PC-3 (cell line): ENCODE measurements around the gene TNRC6B. TPM values are rescaled to one million over a fixed set of nuclear protein-coding genes. Genes with fewer than 3 reads are reported as not detected.

Experiments used
- ATAC-seq: fragments of 200-7000 bp; cut with Tn5 transposase; 2 replicates; pipeline ENCODE4 v1.9.1; 2020; ENCODE audit warnings: mild to moderate bottlenecking, moderate library complexity
- BruUV-seq: library from RNA; stranded (reverse); fragments of 400-500 nt; replicated peaks from 2 replicates; lab custom pipeline; 2021; lab: Mats Ljungman, UMichigan
- CTCF ChIA-PET: fragments of 300-600 bp; sonication (Branson Sonifier 250); formaldehyde crosslinking; loops from one replicate; lab custom pipeline; 2022; ENCODE audit warnings: antibody characterized with exemption; lab: Charles Lee
- POLR2A ChIA-PET: fragments of 300-600 bp; sonication (Branson Sonifier 250); formaldehyde crosslinking; loops from one replicate; lab custom pipeline; 2022; ENCODE audit warnings: antibody characterized with exemption; ENCODE audit not compliant: unreplicated experiment; lab: Charles Lee
- DNase-seq: peaks from one replicate; pipeline ENCODE4 v3.0.0-alpha.2; 2015
- H2AFZ ChIP-seq: fragments of 300-600 bp; sonication (generic); 2 replicates; pipeline ENCODE4 v1.6.0; 2016; ENCODE audit warnings: antibody characterized with exemption, low read length
- H3F3A ChIP-seq: fragments of 300-600 bp; sonication (generic); one replicate; pipeline ENCODE4 v1.6.0; 2017; ENCODE audit warnings: antibody characterized with exemption, low read length, control low read depth, mild to moderate bottlenecking; ENCODE audit not compliant: unreplicated experiment
- H3K27ac ChIP-seq: fragments of 300-600 bp; sonication (generic); 2 replicates; pipeline ENCODE4 v1.5.1; 2016; ENCODE audit warnings: mild to moderate bottlenecking, low read length
- H3K27me3 ChIP-seq: fragments of 300-600 bp; sonication (generic); 2 replicates; pipeline ENCODE4 v1.6.1; 2016; ENCODE audit warnings: low read length, mixed read lengths
- H3K36me3 ChIP-seq: fragments of 300-600 bp; sonication (generic); 2 replicates; pipeline ENCODE4 v1.6.1; 2016; ENCODE audit warnings: low read depth, mixed run types, low read length, mixed read lengths
- H3K4me1 ChIP-seq: fragments of 300-600 bp; sonication (generic); 2 replicates; pipeline ENCODE4 v1.5.1; 2016; ENCODE audit warnings: low read length; ENCODE audit not compliant: insufficient read depth
- H3K4me2 ChIP-seq: fragments of 300-600 bp; sonication (generic); 2 replicates; pipeline ENCODE4 v1.6.0; 2016; ENCODE audit warnings: low read length
- H3K4me3 ChIP-seq: fragments of 300-600 bp; sonication (generic); 2 replicates; pipeline ENCODE4 v1.5.1; 2016; ENCODE audit warnings: mild to moderate bottlenecking, low read length, mixed read lengths
- H3K79me2 ChIP-seq: fragments of 300-600 bp; sonication (generic); 2 replicates; pipeline ENCODE4 v1.6.1; 2017; ENCODE audit warnings: low read length, mixed read lengths
- H3K9ac ChIP-seq: fragments of 300-600 bp; sonication (generic); 2 replicates; pipeline ENCODE4 v1.6.0; 2016; ENCODE audit warnings: mild to moderate bottlenecking, low read length
- H3K9me2 ChIP-seq: fragments of 300-600 bp; sonication (generic); replicated peaks from 2 replicates; pipeline ENCODE4 v1.6.1; 2016; ENCODE audit warnings: mixed run types, low read length, mixed read lengths
- H3K9me3 ChIP-seq: fragments of 300-600 bp; sonication (generic); 2 replicates; pipeline ENCODE4 v1.6.1; 2016; ENCODE audit warnings: low read length, mixed read lengths
- H4K20me1 ChIP-seq: fragments of 300-600 bp; sonication (generic); 2 replicates; pipeline ENCODE4 v1.6.1; 2016; ENCODE audit warnings: low read length, mixed read lengths
- EZH2 ChIP-seq: fragments of 300-600 bp; sonication (generic); IDR thresholded peaks from one replicate; pipeline ENCODE4 v1.6.1; 2017; ENCODE audit warnings: antibody characterized with exemption, mild to moderate bottlenecking, low read length; ENCODE audit not compliant: unreplicated experiment
- EZH2phosphoT487 ChIP-seq: fragments of 300-600 bp; sonication (generic); IDR thresholded peaks from 2 replicates; pipeline ENCODE4 v1.6.1; 2018; ENCODE audit warnings: mild to moderate bottlenecking, antibody characterized with exemption, low read length, borderline replicate concordance
- intact Hi-C: fragments of 100-400 bp; cut with micrococcal nuclease; formaldehyde crosslinking; loops from 2 replicates; pipeline ENCODE4 v1.9.0; 2023
- total RNA-seq: library from RNA; depleted of rRNA; stranded (reverse); fragments of >200 nt; gene quantifications from 2 replicates; pipeline ENCODE4 v1.2.3, GENCODE V29; 2014
- TF ChIP-seq, protein P1 (sequence below): fragments of 300-600 bp; sonication (generic); conservative IDR thresholded peaks from 2 replicates; pipeline ENCODE4 v1.5.1; 2017; ENCODE audit warnings: antibody characterized with exemption, low read depth, mild to moderate bottlenecking, low read length

The TNRC6B gene
- total RNA-seq, 1 experiment from 2014 or later = 21.3 TPM

DNA sequence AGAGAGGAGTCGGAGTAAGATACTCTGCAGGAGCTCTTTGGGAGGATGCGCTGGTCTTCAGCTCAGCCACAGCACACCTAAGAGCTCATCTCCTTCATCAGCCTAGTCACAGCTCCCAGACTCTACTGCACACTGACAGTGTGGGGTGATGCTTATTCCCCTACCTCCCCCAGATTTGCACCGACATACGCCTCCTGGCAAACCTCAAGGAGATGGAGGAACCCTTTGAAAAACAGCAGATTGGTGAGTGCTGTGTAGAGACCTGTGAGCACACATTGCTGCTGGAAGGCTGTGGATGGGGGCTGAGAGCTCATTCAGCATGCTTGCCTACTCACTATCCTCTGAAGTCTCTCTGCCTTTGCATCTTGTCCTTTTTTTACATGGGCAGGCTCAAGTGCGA lies 183.4 kb downstream of the TNRC6B start:
- intact Hi-C loops = no loop called here
- Histone ChIP-seq H3K9me2 (no peaks in the 10 kb centered on the region), H3K79me2 (no peaks in the 10 kb centered on the region), H3F3A (no peaks in the 10 kb centered on the region), H4K20me1 (no peaks in the 10 kb centered on the region), H3K27me3 (no peaks in the 10 kb centered on the region), H3K9ac (no peak overlapping the region), H3K4me2 (no peak overlapping the region), H3K9me3 (no peaks in the 10 kb centered on the region), H3K27ac (no peak overlapping the region), H2AFZ (no peak overlapping the region), H3K4me3 (no peak overlapping the region), H3K4me1 (no peaks in the 10 kb centered on the region), H3K36me3 (peaks cover 49% of the 10 kb centered on the region)
- POLR2A ChIA-PET = no interaction called here
- no peak for TF ChIP-seq EZH2phosphoT487
- TF ChIP-seq, protein P1, sequence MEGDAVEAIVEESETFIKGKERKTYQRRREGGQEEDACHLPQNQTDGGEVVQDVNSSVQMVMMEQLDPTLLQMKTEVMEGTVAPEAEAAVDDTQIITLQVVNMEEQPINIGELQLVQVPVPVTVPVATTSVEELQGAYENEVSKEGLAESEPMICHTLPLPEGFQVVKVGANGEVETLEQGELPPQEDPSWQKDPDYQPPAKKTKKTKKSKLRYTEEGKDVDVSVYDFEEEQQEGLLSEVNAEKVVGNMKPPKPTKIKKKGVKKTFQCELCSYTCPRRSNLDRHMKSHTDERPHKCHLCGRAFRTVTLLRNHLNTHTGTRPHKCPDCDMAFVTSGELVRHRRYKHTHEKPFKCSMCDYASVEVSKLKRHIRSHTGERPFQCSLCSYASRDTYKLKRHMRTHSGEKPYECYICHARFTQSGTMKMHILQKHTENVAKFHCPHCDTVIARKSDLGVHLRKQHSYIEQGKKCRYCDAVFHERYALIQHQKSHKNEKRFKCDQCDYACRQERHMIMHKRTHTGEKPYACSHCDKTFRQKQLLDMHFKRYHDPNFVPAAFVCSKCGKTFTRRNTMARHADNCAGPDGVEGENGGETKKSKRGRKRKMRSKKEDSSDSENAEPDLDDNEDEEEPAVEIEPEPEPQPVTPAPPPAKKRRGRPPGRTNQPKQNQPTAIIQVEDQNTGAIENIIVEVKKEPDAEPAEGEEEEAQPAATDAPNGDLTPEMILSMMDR = no peak
- TF ChIP-seq EZH2 = no peak
- no peak for DNase-seq
- no peak for ATAC-seq
- BruUV-seq = no TSS peak
- CTCF ChIA-PET = no interaction called here

DNA sequence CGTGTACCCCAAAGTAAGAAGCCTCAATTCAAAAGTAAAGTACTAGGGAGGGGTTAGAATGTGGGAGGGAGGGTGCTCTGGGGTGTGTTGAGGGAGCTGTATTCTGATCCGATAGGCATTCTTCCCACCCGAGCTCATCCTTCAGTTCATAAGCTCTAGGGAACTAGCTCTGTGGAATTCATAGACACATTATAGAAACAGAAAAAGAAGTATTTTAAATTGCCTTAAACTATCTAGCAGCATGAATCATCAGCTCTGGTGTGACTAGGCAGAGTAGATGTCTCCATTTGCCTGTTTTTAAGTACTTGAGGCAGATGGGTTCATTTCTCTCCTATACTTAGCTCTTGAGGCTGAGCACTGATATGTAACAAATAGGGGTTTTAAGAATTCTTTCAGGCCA lies 185.3 kb downstream of the TNRC6B start:
- ChIA-PET POLR2A (no interaction called here), CTCF (no interaction called here)
- H3K79me2 ChIP-seq = no peaks in the 10 kb centered on the region
- H3K36me3 ChIP-seq = peaks cover 56% of the 10 kb centered on the region
- H3K9ac ChIP-seq = no peak overlapping the region
- H3K4me3 ChIP-seq = no peak overlapping the region
- no peaks in the 10 kb centered on the region for H3K27me3 ChIP-seq
- no peaks in the 10 kb centered on the region for H3K9me2 ChIP-seq
- no peaks in the 10 kb centered on the region for H3K9me3 ChIP-seq
- ATAC-seq (no peak), DNase-seq (no peak)
- intact Hi-C loops = no loop called here
- TF ChIP-seq, protein P1 = no peak
- TF ChIP-seq EZH2 (no peak), EZH2phosphoT487 (no peak)
- no peaks in the 10 kb centered on the region for H4K20me1 ChIP-seq
- no peaks in the 10 kb centered on the region for H3F3A ChIP-seq
- no peak overlapping the region for H3K4me2 ChIP-seq
- H3K4me1 ChIP-seq = no peaks in the 10 kb centered on the region
- no peak overlapping the region for H2AFZ ChIP-seq
- BruUV-seq = no TSS peak
- H3K27ac ChIP-seq = no peak overlapping the region

DNA sequence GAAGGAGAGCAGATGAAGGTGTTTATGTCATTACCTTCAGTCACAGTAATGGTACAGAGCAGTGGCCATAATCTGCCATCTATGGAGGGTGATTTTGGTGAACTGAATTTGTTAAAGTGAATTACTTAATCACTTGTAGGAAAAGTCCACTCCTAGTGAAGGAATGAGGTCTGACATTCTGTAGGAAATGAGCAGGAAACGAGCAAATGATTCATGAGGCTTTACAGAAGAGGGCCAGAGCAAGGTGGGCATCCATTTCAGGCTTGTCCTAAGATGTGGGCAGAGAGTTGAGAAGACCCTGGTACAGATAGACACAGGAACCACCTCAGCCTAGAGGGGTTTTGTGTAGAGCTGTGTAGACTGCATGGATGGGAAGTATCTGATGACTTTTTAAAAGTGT lies 186.7 kb downstream of the TNRC6B start:
- no peak overlapping the region for H2AFZ ChIP-seq
- H3K9me2 ChIP-seq = no peaks in the 10 kb centered on the region
- H3K9me3 ChIP-seq = no peaks in the 10 kb centered on the region
- H3K4me3 ChIP-seq = no peak overlapping the region
- H3K27me3 ChIP-seq = no peaks in the 10 kb centered on the region
- H3K4me2 ChIP-seq = no peak overlapping the region
- no peaks in the 10 kb centered on the region for H4K20me1 ChIP-seq
- ChIA-PET POLR2A (no interaction called here), CTCF (no interaction called here)
- H3K9ac ChIP-seq = no peak overlapping the region
- no peaks in the 10 kb centered on the region for H3F3A ChIP-seq
- no peaks in the 10 kb centered on the region for H3K4me1 ChIP-seq
- TF ChIP-seq EZH2 = no peak
- TF ChIP-seq, protein P1 = no peak
- no peak for TF ChIP-seq EZH2phosphoT487
- intact Hi-C loops = no loop called here
- H3K36me3 ChIP-seq = peaks cover 45% of the 10 kb centered on the region
- DNase-seq = no peak
- BruUV-seq = no TSS peak
- no peak overlapping the region for H3K27ac ChIP-seq
- H3K79me2 ChIP-seq = no peaks in the 10 kb centered on the region
- no peak for ATAC-seq
